ENCODE results near the gene SPATA3.
A peak's percentile ranks its signal among the peaks of the same experiment; 100 is the strongest.

The SPATA3 gene

DNA sequence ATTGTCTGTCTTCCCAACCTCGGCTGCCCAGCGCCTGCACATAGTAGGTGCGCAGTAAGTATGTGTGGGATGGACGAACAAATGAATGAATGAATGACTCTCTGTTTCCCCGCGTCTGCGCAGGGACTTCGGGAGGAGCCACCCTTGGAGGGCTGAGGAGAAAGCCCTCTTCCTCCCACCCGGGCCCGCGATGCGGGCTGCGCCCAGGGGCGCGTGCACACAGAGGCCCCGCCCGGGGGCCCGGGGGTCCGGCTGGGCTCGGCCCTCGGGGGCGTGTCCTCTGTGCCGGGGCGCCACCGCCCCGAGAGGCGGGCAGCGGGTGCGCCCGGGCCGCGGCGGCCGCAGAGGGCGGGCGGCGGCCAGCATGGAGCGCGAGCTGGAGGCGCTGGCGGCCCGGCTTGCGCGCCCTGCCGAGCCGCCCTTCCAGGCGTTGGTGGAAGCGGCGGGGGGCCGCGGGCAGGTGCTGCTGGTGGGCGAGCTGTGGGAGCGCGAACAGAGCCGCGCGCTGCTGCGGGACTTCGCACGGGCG, 41.3 kb downstream of the SPATA3 start, which contains the start of gene C2orf72 (continued):
- peak; percentile 99 for TF ChIP-seq ZNF24 (tag by site-specific recombination; IDR thresholded peaks at IDR 0.05)
- TF ChIP-seq HOXD13 (CRISPR knock-in tag; IDR thresholded peaks at IDR 0.05; ENCODE audit: borderline replicate concordance) = no peak
- no peak for TF ChIP-seq ZNF10 (tag by site-specific recombination; IDR thresholded peaks at IDR 0.05)
- no peak for TF ChIP-seq ZNF311 (tag by site-specific recombination; IDR thresholded peaks at IDR 0.05; ENCODE audit: borderline replicate concordance)
- no peak for TF ChIP-seq SCRT2 (tag by site-specific recombination; IDR thresholded peaks at IDR 0.05)
- TF ChIP-seq ZNF433 (tag by site-specific recombination; IDR thresholded peaks at IDR 0.05; ENCODE audit: low read depth) = no peak
- TF ChIP-seq ZBTB8A (tag by site-specific recombination; IDR thresholded peaks at IDR 0.05) = peak; percentile 85
- peak; percentile 26; the same call in 1 of the 2 replicates for TF ChIP-seq ZBTB20 (tag by site-specific recombination; IDR thresholded peaks at IDR 0.05)
- TF ChIP-seq ZNF132 (tag by site-specific recombination; IDR thresholded peaks at IDR 0.05; ENCODE audit: borderline replicate concordance) = no peak
- TF ChIP-seq KLF8 (tag by site-specific recombination; IDR thresholded peaks at IDR 0.05) = no peak
- no peak for TF ChIP-seq ZNF184 (tag by site-specific recombination; IDR thresholded peaks at IDR 0.05)
- no peak for TF ChIP-seq HOXA7 (CRISPR knock-in tag; IDR thresholded peaks at IDR 0.05; ENCODE audit: borderline replicate concordance)
- no peak for TF ChIP-seq ZNF174 (tag by site-specific recombination; IDR thresholded peaks at IDR 0.05)
- TF ChIP-seq IKZF3 (tag by site-specific recombination; IDR thresholded peaks at IDR 0.05) = no peak
- no peak for TF ChIP-seq ZNF549 (tag by site-specific recombination; IDR thresholded peaks at IDR 0.05)
- TF ChIP-seq ZNF837 (tag by site-specific recombination; IDR thresholded peaks at IDR 0.05) = no peak
- 0 out of 2 replicates have a peak, but pooled peaks have one; percentile 21 for TF ChIP-seq SP3 (tag by site-specific recombination; IDR thresholded peaks at IDR 0.05)
- TF ChIP-seq, protein P1, sequence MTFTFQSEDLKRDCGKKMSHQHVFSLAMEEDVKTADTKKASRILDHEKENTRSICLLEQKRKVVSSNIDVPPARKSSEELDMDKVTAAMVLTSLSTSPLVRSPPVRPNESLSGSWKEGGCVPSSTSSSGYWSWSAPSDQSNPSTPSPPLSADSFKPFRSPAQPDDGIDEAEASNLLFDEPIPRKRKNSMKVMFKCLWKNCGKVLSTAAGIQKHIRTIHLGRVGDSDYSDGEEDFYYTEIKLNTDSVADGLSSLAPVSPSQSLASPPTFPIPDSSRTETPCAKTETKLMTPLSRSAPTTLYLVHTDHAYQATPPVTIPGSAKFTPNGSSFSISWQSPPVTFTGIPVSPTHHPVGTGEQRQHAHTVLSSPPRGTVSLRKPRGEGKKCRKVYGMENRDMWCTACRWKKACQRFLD (tag by site-specific recombination; IDR thresholded peaks at IDR 0.05) = no peak
- TF ChIP-seq ZNF404 (tag by site-specific recombination; IDR thresholded peaks at IDR 0.05) = no peak
- TF ChIP-seq ZNF785 (tag by site-specific recombination; IDR thresholded peaks at IDR 0.05) = no peak
- TF ChIP-seq, protein P2, sequence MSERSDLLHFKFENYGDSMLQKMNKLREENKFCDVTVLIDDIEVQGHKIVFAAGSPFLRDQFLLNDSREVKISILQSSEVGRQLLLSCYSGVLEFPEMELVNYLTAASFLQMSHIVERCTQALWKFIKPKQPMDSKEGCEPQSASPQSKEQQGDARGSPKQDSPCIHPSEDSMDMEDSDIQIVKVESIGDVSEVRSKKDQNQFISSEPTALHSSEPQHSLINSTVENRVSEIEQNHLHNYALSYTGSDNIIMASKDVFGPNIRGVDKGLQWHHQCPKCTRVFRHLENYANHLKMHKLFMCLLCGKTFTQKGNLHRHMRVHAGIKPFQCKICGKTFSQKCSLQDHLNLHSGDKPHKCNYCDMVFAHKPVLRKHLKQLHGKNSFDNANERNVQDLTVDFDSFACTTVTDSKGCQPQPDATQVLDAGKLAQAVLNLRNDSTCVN (tag by site-specific recombination; optimal IDR thresholded peaks at IDR 0.05) = peak; percentile 48
- no peak for TF ChIP-seq ZBTB17 (tag by site-specific recombination; IDR thresholded peaks at IDR 0.05)
- no peak for TF ChIP-seq PRDM1 (tag by site-specific recombination; IDR thresholded peaks at IDR 0.05)
- TF ChIP-seq, protein P3, sequence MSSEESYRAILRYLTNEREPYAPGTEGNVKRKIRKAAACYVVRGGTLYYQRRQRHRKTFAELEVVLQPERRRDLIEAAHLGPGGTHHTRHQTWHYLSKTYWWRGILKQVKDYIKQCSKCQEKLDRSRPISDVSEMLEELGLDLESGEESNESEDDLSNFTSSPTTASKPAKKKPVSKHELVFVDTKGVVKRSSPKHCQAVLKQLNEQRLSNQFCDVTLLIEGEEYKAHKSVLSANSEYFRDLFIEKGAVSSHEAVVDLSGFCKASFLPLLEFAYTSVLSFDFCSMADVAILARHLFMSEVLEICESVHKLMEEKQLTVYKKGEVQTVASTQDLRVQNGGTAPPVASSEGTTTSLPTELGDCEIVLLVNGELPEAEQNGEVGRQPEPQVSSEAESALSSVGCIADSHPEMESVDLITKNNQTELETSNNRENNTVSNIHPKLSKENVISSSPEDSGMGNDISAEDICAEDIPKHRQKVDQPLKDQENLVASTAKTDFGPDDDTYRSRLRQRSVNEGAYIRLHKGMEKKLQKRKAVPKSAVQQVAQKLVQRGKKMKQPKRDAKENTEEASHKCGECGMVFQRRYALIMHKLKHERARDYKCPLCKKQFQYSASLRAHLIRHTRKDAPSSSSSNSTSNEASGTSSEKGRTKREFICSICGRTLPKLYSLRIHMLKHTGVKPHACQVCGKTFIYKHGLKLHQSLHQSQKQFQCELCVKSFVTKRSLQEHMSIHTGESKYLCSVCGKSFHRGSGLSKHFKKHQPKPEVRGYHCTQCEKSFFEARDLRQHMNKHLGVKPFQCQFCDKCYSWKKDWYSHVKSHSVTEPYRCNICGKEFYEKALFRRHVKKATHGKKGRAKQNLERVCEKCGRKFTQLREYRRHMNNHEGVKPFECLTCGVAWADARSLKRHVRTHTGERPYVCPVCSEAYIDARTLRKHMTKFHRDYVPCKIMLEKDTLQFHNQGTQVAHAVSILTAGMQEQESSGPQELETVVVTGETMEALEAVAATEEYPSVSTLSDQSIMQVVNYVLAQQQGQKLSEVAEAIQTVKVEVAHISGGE (tag by site-specific recombination; conservative IDR thresholded peaks at IDR 0.05; ENCODE audit: low read depth) = no peak
- no peak for TF ChIP-seq ZNF670 (tag by site-specific recombination; IDR thresholded peaks at IDR 0.05; ENCODE audit: low read depth)
- no peak for TF ChIP-seq ZNF138 (tag by site-specific recombination; IDR thresholded peaks at IDR 0.05; ENCODE audit: borderline replicate concordance)
- no peak for TF ChIP-seq ZBTB21 (tag by site-specific recombination; IDR thresholded peaks at IDR 0.05)

Measured in HEK293 (cell line).